ENCODE results near the gene USP35.
A peak's percentile ranks its signal among the peaks of the same experiment; 100 is the strongest.

USP35 gene

GRCh38 chr11:78241475-78241874, 52.8 kb downstream of the USP35 start:
- no peak for DNase-seq

GRCh38 chr11:78244080-78244479, 55.4 kb downstream of the USP35 start:
- DNase-seq: no peak

GRCh38 chr11:78244546-78245255, 56.0 kb downstream of the USP35 start:
- DNase-seq: no peak

GRCh38 chr11:78248191-78248590, 59.5 kb downstream of the USP35 start:
- no peak for DNase-seq

GRCh38 chr11:78248903-78249302, 60.2 kb downstream of the USP35 start:
- no peak for DNase-seq

GRCh38 chr11:78250099-78250498, 61.4 kb downstream of the USP35 start:
- no peak for DNase-seq

GRCh38 chr11:78251083-78251775, 62.5 kb downstream of the USP35 start:
- DNase-seq: no peak

GRCh38 chr11:78253797-78254196, 65.1 kb downstream of the USP35 start:
- DNase-seq: no peak

- no peak for DNase-seq
Measured at GRCh38 chr11:78254268-78254667, 65.5 kb downstream of the USP35 start.

- DNase-seq: no peak
Measured at GRCh38 chr11:78255919-78256318, 67.2 kb downstream of the USP35 start.

GRCh38 chr11:78256962-78257361, 68.2 kb downstream of the USP35 start:
- DNase-seq: no peak

- no peak for DNase-seq
Measured at GRCh38 chr11:78257654-78258053, 68.9 kb downstream of the USP35 start.

- DNase-seq: no peak
Measured at GRCh38 chr11:78259777-78260487, 71.2 kb downstream of the USP35 start.

GRCh38 chr11:78261367-78261766, 72.6 kb downstream of the USP35 start:
- DNase-seq: peak; percentile 45

GRCh38 chr11:78261828-78262227, 73.1 kb downstream of the USP35 start:
- DNase-seq: no peak

GRCh38 chr11:78262238-78262637, 73.5 kb downstream of the USP35 start:
- DNase-seq: no peak

GRCh38 chr11:78262691-78263090, 74.0 kb downstream of the USP35 start:
- no peak for DNase-seq

Data from DMS79 (cell line).